ENCODE results near the gene ZSWIM3. TPM values are rescaled to one million over a fixed set of nuclear protein-coding genes. Genes with fewer than 3 reads are reported as not detected.
"Not testable (repeated sequence)": the region's sequence is repeated elsewhere in the genome, so short reads cannot be mapped to it uniquely, and the experiment has no call there.

ZSWIM3 gene
- total and polyA plus RNA-seq, 2 of the 13 experiments (the other 11 are each of a cell fraction or from before 2014, with no cell fraction given): 5.2 to 5.8 TPM

DNA sequence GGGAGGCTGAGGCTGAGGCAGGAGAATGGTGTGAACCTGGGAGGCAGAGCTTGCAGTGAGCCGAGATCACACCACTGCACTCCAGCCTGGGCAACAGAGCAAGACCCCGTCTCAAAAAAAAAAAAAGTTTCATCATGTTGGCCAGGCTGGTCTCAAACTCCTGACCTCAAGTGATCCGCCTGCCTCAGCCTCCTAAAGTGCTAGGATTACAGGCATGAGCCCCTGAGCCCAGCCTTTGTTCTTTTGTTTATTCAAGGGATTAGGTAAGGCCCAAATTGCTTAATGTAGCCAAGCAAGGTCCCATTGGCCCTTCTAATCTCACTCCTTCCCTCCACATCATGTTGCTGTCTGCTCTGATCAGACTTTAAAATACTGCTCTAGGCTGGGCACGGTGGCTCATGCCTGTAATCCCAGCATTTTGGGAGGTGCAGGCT is 27.7 kb upstream of the ZSWIM3 start:
- H3K9ac ChIP-seq (ENCODE audit: insufficient read depth, low read depth, low read length); H2AFZ ChIP-seq (ENCODE audit: low read length); H4K20me1 ChIP-seq (ENCODE audit: insufficient read depth, low read length); H3K36me3 ChIP-seq (replicated peaks in 1 of 2; ENCODE audit: control insufficient read depth in 1 of 2, insufficient read depth in 2 of 2, low read length in 2 of 2); H3K27ac ChIP-seq (ENCODE audit: extremely low read length, insufficient read depth, low read length); H3K27me3 ChIP-seq (ENCODE audit: control insufficient read depth in 1 of 2, insufficient read depth in 2 of 2, low read length in 2 of 2); CTCF ChIA-PET (ENCODE audit: low intra/inter-chr PET ratio, low total read pairs); BruUV-seq (replicated peaks); H3K79me2 ChIP-seq (ENCODE audit: insufficient read depth, low read length); H3K4me3 ChIP-seq (replicated peaks in 1 of 3; ENCODE audit: insufficient read depth in 1 of 3, low read depth in 2 of 3, low read length in 3 of 3); H3K9me3 ChIP-seq (ENCODE audit: low read length): not testable (repeated sequence)
- DNase-seq (ENCODE audit: low spot score) (peak; percentile 94), ATAC-seq (peak; percentile 24), FAIRE-seq (peak; percentile 79)
- Histone ChIP-seq H3K4me2 (ENCODE audit: low read depth, low read length) (peak overlapping the region; percentile 1; the same call in 1 of the 2 replicates), H3K4me1 (ENCODE audit: insufficient read depth, low read length) (peaks cover 81% of the 10 kb centered on the region)
- POLR2A ChIA-PET: interaction anchor here (1.3 kb wide), 1 partner anchor 10 kb away, joined by 3 read pairs; no protein-coding TSS in a partner anchor
- intact Hi-C loops (cut with micrococcal nuclease; ENCODE audit: unreplicated experiment) (loop anchor here (5.0 kb wide), 2 partner anchors 53 to 103 kb away; partner anchors contain the start of genes PCIF1 and ZSWIM1), in situ Hi-C loops (cut with HindIII; ENCODE audit: extremely low pct_ligation_motif_present, low pct_unique_long_range_greater_than_20kb) (loop anchor here (5.0 kb wide), 1 partner anchor 118 kb away; no protein-coding TSS in a partner anchor)
- 6% methylated on average over 4 of the region's 4 CpGs for WGBS (ENCODE audit: low lambda C conversion rate)
- TF ChIP-seq PHF8 (CRISPR knock-in tag; IDR thresholded peaks at IDR 0.05) (0 out of 2 replicates have a peak, but pooled peaks have one; percentile 26), SKI (IDR thresholded peaks at IDR 0.05; ENCODE audit: partially characterized antibody) (peak; percentile 66), SP4 (CRISPR knock-in tag; IDR thresholded peaks at IDR 0.05) (0 out of 2 replicates have a peak, but pooled peaks have one; percentile 43), ZBTB26 (CRISPR knock-in tag; IDR thresholded peaks at IDR 0.05; ENCODE audit: borderline replicate concordance) (0 out of 2 replicates have a peak, but pooled peaks have one; percentile 34), YEATS2 (CRISPR knock-in tag; IDR thresholded peaks at IDR 0.05; ENCODE audit: borderline replicate concordance) (0 out of 2 replicates have a peak, but pooled peaks have one; percentile 43), ZBTB7B (CRISPR knock-in tag; IDR thresholded peaks at IDR 0.05) (0 out of 2 replicates have a peak, but pooled peaks have one; percentile 60), ERF (CRISPR knock-in tag; IDR thresholded peaks at IDR 0.05) (peak; percentile 25; the same call in 1 of the 2 replicates), ELF3 (CRISPR knock-in tag; IDR thresholded peaks at IDR 0.05) (0 out of 2 replicates have a peak, but pooled peaks have one; percentile 26), FOSL2 (CRISPR knock-in tag; IDR thresholded peaks at IDR 0.05) (peak; percentile 32), SOX5 (CRISPR knock-in tag; IDR thresholded peaks at IDR 0.05; ENCODE audit: borderline replicate concordance) (peak; percentile 90), ZNF121 (CRISPR knock-in tag; IDR thresholded peaks at IDR 0.05) (peak; percentile 99), PHF21A (CRISPR knock-in tag; IDR thresholded peaks at IDR 0.05) (peak; percentile 62), MEF2D (CRISPR knock-in tag; IDR thresholded peaks at IDR 0.05) (peak; percentile 23; the same call in 1 of the 2 replicates), FOXJ3 (CRISPR knock-in tag; IDR thresholded peaks at IDR 0.05; ENCODE audit: borderline replicate concordance) (peak; percentile 77; the same call in 1 of the 2 replicates), CEBPB (IDR thresholded peaks at IDR 0.05; ENCODE audit: borderline replicate concordance, low read depth, low read length) (peak; percentile 91)
- TF ChIP-seq, protein P1, sequence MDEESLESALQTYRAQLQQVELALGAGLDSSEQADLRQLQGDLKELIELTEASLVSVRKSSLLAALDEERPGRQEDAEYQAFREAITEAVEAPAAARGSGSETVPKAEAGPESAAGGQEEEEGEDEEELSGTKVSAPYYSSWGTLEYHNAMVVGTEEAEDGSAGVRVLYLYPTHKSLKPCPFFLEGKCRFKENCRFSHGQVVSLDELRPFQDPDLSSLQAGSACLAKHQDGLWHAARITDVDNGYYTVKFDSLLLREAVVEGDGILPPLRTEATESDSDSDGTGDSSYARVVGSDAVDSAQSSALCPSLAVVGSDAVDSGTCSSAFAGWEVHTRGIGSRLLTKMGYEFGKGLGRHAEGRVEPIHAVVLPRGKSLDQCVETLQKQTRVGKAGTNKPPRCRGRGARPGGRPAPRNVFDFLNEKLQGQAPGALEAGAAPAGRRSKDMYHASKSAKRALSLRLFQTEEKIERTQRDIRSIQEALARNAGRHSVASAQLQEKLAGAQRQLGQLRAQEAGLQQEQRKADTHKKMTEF (CRISPR knock-in tag; IDR thresholded peaks at IDR 0.05): peak; percentile 60; the same call in 1 of the 2 replicates
- TF ChIP-seq, protein P2, sequence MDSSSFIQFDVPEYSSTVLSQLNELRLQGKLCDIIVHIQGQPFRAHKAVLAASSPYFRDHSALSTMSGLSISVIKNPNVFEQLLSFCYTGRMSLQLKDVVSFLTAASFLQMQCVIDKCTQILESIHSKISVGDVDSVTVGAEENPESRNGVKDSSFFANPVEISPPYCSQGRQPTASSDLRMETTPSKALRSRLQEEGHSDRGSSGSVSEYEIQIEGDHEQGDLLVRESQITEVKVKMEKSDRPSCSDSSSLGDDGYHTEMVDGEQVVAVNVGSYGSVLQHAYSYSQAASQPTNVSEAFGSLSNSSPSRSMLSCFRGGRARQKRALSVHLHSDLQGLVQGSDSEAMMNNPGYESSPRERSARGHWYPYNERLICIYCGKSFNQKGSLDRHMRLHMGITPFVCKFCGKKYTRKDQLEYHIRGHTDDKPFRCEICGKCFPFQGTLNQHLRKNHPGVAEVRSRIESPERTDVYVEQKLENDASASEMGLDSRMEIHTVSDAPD (CRISPR knock-in tag; IDR thresholded peaks at IDR 0.05): peak; percentile 70; the same call in 1 of the 2 replicates
- TF ChIP-seq, protein P3, sequence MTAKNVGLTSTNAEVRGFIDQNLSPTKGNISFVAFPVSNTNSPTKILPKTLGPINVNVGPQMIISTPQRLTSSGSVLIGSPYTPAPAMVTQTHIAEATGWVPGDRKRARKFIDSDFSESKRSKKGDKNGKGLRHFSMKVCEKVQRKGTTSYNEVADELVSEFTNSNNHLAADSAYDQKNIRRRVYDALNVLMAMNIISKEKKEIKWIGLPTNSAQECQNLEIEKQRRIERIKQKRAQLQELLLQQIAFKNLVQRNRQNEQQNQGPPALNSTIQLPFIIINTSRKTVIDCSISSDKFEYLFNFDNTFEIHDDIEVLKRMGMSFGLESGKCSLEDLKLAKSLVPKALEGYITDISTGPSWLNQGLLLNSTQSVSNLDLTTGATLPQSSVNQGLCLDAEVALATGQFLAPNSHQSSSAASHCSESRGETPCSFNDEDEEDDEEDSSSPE (CRISPR knock-in tag; IDR thresholded peaks at IDR 0.05): 0 out of 2 replicates have a peak, but pooled peaks have one; percentile 44
- TF ChIP-seq, protein P4, sequence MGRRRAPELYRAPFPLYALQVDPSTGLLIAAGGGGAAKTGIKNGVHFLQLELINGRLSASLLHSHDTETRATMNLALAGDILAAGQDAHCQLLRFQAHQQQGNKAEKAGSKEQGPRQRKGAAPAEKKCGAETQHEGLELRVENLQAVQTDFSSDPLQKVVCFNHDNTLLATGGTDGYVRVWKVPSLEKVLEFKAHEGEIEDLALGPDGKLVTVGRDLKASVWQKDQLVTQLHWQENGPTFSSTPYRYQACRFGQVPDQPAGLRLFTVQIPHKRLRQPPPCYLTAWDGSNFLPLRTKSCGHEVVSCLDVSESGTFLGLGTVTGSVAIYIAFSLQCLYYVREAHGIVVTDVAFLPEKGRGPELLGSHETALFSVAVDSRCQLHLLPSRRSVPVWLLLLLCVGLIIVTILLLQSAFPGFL (CRISPR knock-in tag; IDR thresholded peaks at IDR 0.05): 0 out of 2 replicates have a peak, but pooled peaks have one; percentile 10

Measured in HepG2 (cell line).